Ascending aorta (tissue), 2 donors: Measurements from ENCODE around the gene RTN4RL2. TPM values are rescaled to one million over a fixed set of nuclear protein-coding genes. Genes with fewer than 3 reads are reported as not detected.
A peak's percentile ranks its signal among the peaks of the same experiment; 100 is the strongest.

Source experiments
- DNase-seq, 2 donors: peaks; one replicate each; pipeline ENCODE4 v3.0.0-alpha.2; 2019; ENCODE audit warnings: low spot score in 2 of 2
- H3K27ac ChIP-seq, 2 donors: fragments of 200-600 bp; sonication (generic); one replicate each; pipeline ENCODE4 v1.5.1; 2016 to 2017; ENCODE audit warnings: mild to moderate bottlenecking in 1 of 2
- H3K27me3 ChIP-seq: fragments of 200-600 bp; sonication (generic); one replicate; pipeline ENCODE4 v1.5.1; 2017
- H3K36me3 ChIP-seq, 2 donors: fragments of 200-600 bp; sonication (generic); one replicate each; pipeline ENCODE4 v1.5.1; 2016
- H3K4me1 ChIP-seq, 2 donors: fragments of 200-600 bp; sonication (generic); one replicate each; pipeline ENCODE4 v1.5.1; 2016 to 2017; ENCODE audit warnings: mild to moderate bottlenecking in 1 of 2
- H3K4me3 ChIP-seq, 2 donors: fragments of 200-600 bp; sonication (generic); one replicate each; pipeline ENCODE4 v1.5.1; 2016 to 2017; ENCODE audit warnings: mild to moderate bottlenecking in 1 of 2
- H3K9me3 ChIP-seq, 2 donors: fragments of 200-600 bp; sonication (generic); one replicate each; pipeline ENCODE4 v1.5.1; 2016
- intact Hi-C: fragments of 100-400 bp; cut with DNase I; formaldehyde crosslinking; loops from one replicate; pipeline ENCODE4 v1.15.1; 2023
- total RNA-seq: library from RNA; depleted of rRNA; stranded (reverse); fragments of >200 nt; gene quantifications from one replicate; pipeline ENCODE4 v1.1.0, GENCODE V29; 2016
- TF ChIP-seq, protein P1 (sequence below), 3 experiments: fragments of 200-600 bp in 2 of 3; fragments of 450-650 bp in 1 of 3; sonication (generic) in 2 of 3; IDR thresholded peaks; one replicate each; pipeline ENCODE4 v1.5.1; 2016 to 2019; ENCODE audit warnings: antibody characterized with exemption in 3 of 3, mild to moderate bottlenecking in 1 of 3, moderate library complexity in 1 of 3

RTN4RL2 gene
- total RNA-seq, 1 donor from 2014 or later: 0.64 TPM

- intact Hi-C loops: loop anchor here (2.0 to 10.0 kb wide), 3 partner anchors 17 to 173 kb away; partner anchors contain the start of genes SLC43A1, TIMM10 and TNKS1BP1
- H3K36me3 ChIP-seq: peaks cover 0 to 6% of the 10 kb centered on the region in 2 donors
- H3K9me3 ChIP-seq: no peaks in the 10 kb centered on the region
- H3K27ac ChIP-seq: no peak overlapping the region
- peaks cover 4 to 12% of the 10 kb centered on the region in 2 donors for H3K4me1 ChIP-seq
- TF ChIP-seq, protein P1, sequence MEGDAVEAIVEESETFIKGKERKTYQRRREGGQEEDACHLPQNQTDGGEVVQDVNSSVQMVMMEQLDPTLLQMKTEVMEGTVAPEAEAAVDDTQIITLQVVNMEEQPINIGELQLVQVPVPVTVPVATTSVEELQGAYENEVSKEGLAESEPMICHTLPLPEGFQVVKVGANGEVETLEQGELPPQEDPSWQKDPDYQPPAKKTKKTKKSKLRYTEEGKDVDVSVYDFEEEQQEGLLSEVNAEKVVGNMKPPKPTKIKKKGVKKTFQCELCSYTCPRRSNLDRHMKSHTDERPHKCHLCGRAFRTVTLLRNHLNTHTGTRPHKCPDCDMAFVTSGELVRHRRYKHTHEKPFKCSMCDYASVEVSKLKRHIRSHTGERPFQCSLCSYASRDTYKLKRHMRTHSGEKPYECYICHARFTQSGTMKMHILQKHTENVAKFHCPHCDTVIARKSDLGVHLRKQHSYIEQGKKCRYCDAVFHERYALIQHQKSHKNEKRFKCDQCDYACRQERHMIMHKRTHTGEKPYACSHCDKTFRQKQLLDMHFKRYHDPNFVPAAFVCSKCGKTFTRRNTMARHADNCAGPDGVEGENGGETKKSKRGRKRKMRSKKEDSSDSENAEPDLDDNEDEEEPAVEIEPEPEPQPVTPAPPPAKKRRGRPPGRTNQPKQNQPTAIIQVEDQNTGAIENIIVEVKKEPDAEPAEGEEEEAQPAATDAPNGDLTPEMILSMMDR (IDR thresholded peaks at IDR 0.05): no peak
- H3K4me3 ChIP-seq: no peak overlapping the region
- H3K27me3 ChIP-seq: no peaks in the 10 kb centered on the region
- no peak for DNase-seq
These were observed 37.2 kb downstream of the RTN4RL2 start for GRCh38 chr11:57497303-57498247.

GRCh38 chr11:57498540-57498939 is 38.2 kb downstream of the RTN4RL2 start:
- TF ChIP-seq, protein P1 (IDR thresholded peaks at IDR 0.05): no peak
- Histone ChIP-seq H3K36me3 (peaks cover 0 to 6% of the 10 kb centered on the region in 2 donors), H3K4me1 (peaks cover 4 to 12% of the 10 kb centered on the region in 2 donors), H3K27ac (peak overlapping the region; percentile 71 to 77), H3K4me3 (no peak overlapping the region), H3K9me3 (no peaks in the 10 kb centered on the region), H3K27me3 (no peaks in the 10 kb centered on the region)
- intact Hi-C loops: loop anchor here (2.0 to 10.0 kb wide), 3 partner anchors 16 to 174 kb away; partner anchors contain the start of genes SLC43A1, TIMM10 and TNKS1BP1
- DNase-seq: no peak

- TF ChIP-seq, protein P1 (IDR thresholded peaks at IDR 0.05): no peak
- Histone ChIP-seq H3K4me3 (peak overlapping the region; percentile 39 to 55), H3K27me3 (no peaks in the 10 kb centered on the region), H3K9me3 (no peaks in the 10 kb centered on the region), H3K36me3 (no peaks in the 10 kb centered on the region), H3K27ac (peak overlapping the region; percentile 71 to 77), H3K4me1 (peaks cover 4 to 12% of the 10 kb centered on the region in 2 donors)
- intact Hi-C loops: loop anchor here (2.0 to 10.0 kb wide), 3 partner anchors 15 to 175 kb away; partner anchors contain the start of genes SLC43A1, TIMM10 and TNKS1BP1
- DNase-seq: peak; percentile 72 to 97
These were observed 39.2 kb downstream of the RTN4RL2 start for GRCh38 chr11:57499413-57499982.

DNA sequence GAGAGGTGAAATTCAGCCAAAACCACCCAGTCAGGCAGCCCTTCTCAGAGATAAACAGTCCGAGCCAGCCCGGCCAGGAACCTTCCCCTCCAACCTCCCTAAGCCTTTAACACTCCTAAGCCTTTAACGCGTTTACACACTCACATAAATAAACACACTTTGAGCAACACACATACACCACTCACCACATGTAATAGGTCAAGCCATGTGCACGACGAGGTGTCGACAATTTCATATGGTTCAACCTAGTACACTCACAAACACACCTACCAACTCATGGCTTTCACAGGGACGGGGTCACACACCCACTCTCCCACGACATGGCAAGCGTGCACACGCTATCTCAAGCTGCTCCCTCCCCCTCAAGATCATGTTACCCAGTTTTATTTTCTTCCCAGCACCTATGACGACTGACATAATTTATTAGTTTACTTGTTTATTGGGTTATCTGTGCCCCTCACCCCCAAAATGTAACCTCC is 39.7 kb downstream of the RTN4RL2 start:
- intact Hi-C loops: loop anchor here (2.0 to 10.0 kb wide), 3 partner anchors 15 to 175 kb away; partner anchors contain the start of genes SLC43A1, TIMM10 and TNKS1BP1
- Histone ChIP-seq H3K4me1 (peaks cover 4 to 12% of the 10 kb centered on the region in 2 donors), H3K4me3 (peak overlapping the region; percentile 39 to 55), H3K27ac (peak overlapping the region; percentile 71 to 77), H3K9me3 (no peaks in the 10 kb centered on the region), H3K36me3 (no peaks in the 10 kb centered on the region), H3K27me3 (no peaks in the 10 kb centered on the region)
- DNase-seq: no peak
- TF ChIP-seq, protein P1 (IDR thresholded peaks at IDR 0.05): no peak

DNA sequence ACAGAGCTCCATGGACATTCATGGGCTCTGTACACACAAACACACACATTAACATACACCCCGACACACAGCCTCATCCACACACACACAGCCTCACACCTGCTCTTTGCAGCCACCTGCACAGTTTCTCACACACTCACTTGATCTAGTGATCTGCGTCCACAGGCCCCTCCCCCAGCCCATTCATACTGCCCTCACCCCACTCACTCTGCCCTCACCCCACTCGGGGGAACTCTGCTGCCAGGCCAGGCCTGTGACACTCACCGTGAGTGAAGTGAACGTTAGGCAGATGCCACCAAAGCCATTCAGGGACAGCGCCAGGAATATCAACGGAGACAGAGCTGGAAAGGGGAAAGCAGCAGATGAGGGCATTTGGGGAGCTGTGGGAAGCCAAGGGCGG is 40.2 kb downstream of the RTN4RL2 start:
- no peak overlapping the region for H3K4me3 ChIP-seq
- TF ChIP-seq, protein P1 (IDR thresholded peaks at IDR 0.05): no peak
- peak overlapping the region in 1 of 2 donors; percentile 77 for H3K27ac ChIP-seq
- H3K36me3 ChIP-seq: no peaks in the 10 kb centered on the region
- peaks cover 4 to 12% of the 10 kb centered on the region in 2 donors for H3K4me1 ChIP-seq
- H3K9me3 ChIP-seq: no peaks in the 10 kb centered on the region
- DNase-seq: no peak
- intact Hi-C loops: no loop called here
- H3K27me3 ChIP-seq: no peaks in the 10 kb centered on the region
